ENCODE data around the gene ZNF14.
"Not testable (repeated sequence)": the region's sequence is repeated elsewhere in the genome, so short reads cannot be mapped to it uniquely, and the experiment has no call there.

Gene ZNF14

DNA sequence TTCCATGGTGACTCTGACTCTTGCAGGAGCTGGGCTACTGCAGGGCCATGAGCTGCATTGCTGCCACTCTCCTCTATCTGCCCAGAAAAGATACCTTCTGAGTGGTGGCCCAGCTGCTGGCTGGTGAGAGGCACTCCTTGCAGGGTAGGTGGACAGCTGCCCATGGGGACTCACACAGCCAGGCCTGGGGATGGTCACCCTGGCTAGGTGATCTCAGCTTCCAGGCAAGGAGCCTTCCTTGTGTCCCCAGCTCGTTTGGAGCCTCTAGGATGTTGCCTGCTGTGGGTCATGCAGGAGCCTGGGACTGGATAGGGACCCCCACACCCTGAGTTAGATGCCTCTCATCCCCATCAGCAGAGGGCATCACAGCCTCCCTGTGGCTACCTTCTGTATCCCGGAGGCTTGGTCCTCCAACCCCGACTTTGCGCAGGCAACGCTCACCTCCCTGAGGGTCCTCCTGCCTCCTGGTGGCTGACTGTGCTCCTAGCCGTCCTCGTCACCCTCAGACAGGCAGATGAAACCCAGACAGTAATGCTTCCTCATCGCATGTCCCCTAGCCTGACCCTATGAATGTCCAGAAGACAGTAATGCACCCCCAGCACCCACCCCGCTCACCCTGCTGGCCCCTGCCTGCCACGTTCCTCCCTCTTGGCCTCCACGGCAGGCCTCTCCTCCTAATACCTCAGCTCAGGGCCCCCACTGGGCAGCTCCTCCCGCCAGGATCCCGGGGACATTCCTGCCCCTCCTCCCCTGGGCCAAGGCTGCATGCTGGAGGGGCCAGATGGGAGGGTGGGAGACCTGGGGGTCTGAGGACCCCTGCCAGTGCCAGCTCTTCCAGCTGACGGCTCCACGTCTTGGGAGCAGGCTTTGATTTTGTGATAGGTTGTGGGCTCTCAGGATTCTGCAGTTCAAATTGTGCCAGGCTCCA, 13.6 kb upstream of the ZNF14 start:
- DNase-seq (ENCODE audit: low spot score): no peak

DNA sequence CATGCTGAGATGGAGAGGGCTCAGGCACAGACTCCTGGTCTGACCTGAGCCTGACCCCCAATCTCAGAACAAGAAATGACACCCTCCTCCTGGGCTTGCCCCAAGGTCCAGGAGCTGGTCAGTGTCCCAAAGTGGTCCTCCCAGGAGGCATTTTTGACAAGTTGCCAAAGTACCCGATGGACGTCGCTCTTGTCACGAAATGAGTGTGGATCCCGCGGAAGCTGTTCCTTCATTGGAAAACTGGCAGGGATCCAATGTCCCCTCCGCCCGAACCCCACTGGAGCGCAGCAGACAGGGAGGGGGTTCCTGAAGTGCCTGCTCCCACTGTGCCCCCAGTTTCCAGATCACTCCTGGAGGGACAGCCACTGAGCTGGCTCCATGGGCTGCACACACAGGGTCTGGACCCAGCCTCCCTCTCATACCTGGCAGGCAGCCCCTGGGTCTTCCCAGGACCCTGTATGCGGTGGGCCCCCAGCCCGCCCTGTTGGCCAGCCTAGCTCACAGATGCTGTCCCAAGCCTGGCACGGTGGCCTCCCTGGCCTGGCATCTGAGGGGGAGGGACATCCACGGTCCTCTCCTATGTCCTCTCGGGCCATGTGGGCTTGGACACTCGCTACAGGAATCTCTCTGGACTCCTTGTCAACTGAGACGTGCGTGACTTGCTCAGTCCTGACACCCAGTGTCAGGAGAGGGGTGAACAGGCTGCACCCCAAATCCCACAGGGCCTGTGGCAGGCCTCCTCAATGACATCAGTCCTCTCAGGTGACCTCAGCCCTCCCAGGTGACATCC, 12.8 kb upstream of the ZNF14 start:
- no peak for DNase-seq (ENCODE audit: low spot score)

DNA sequence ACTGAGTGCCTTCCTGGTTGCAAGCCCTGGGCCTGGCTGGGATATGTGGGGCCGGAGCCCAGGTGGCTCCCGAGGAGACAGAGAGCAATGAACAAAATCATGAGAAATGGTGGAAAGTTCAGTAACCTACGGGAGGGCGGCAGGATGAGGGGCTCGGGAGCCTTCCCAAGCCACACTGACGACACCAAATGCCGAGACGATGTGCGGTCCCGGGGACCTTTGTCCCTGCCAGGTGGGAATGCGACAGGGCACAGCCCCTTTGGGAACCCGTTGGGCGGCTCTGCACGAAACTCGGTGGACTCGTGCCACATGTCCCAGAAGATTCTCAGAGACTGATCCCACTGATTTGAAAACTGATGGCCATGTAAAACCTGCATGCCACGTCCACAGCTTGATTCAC, 11.7 kb upstream of the ZNF14 start:
- DNase-seq (ENCODE audit: low spot score): no peak

- not testable (repeated sequence) for DNase-seq (ENCODE audit: low spot score)
Measured at GRCh38 chr19:19743921-19744320, 11.0 kb upstream of the ZNF14 start.

GRCh38 chr19:19743176-19743575, 10.3 kb upstream of the ZNF14 start:
- no peak for DNase-seq (ENCODE audit: low spot score)

DNA sequence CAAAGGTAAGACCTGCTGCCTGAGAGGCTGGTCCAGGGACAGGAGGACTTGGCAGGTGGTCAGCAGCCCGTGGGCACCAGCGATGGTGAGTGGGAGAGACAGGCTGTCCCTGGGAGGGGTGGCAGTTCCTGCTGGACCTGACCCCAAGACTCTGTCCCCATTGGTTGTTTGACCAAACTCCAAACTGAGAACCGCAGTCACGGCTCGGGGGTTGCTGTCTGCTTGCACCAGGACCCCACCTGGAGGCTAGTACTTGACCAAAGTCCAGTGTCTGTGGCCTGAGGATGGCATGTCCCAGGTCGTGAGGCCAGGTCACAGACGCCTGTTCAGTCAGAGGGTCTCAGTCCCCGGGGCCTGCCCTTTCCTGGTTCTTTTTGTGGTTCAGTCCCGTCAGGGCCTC, 9.9 kb upstream of the ZNF14 start:
- DNase-seq (ENCODE audit: low spot score): no peak

DNA sequence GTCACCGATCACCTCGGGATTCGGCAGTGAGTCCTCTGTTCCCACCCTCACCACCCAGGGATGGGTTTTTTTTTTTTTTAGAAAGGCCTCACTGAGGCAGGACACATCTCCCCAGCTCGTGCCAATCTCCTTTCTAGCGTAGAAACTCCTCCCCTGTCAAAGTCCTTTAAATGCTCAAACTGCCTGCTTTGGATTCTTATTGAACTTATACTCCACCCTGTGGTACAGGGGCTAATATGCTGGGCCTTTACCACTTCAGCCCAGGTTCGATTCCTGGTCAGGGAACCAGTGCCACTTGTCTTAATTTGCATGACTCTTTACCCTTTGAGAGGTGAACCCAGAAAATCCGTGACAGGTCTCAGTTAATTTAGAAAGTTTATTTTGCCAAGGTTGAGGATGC, 8.3 kb upstream of the ZNF14 start:
- no peak for DNase-seq (ENCODE audit: low spot score)

DNA sequence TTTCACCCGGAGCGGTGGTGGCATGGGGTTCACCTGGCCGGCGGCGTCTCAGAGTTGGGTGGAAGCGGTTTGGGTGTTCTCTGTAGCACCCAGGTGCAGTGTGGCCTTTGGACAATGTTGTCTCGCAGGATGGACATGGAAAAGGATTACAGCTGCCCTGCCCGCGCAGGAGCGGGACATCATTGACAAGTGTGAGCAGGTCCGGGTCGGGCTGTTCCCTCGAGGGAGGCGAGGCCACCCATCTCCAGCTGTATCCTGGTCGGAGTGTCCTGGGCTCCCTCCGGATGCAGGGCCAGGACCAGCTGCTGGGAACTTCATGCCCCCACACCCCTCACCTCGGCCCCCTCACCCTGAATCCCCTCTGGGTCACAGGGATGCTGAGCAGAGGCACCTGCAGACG, 7.8 kb upstream of the ZNF14 start:
- no peak for DNase-seq (ENCODE audit: low spot score)

GRCh38 chr19:19738564-19738963, 5.7 kb upstream of the ZNF14 start:
- no peak for DNase-seq (ENCODE audit: low spot score)

DNA sequence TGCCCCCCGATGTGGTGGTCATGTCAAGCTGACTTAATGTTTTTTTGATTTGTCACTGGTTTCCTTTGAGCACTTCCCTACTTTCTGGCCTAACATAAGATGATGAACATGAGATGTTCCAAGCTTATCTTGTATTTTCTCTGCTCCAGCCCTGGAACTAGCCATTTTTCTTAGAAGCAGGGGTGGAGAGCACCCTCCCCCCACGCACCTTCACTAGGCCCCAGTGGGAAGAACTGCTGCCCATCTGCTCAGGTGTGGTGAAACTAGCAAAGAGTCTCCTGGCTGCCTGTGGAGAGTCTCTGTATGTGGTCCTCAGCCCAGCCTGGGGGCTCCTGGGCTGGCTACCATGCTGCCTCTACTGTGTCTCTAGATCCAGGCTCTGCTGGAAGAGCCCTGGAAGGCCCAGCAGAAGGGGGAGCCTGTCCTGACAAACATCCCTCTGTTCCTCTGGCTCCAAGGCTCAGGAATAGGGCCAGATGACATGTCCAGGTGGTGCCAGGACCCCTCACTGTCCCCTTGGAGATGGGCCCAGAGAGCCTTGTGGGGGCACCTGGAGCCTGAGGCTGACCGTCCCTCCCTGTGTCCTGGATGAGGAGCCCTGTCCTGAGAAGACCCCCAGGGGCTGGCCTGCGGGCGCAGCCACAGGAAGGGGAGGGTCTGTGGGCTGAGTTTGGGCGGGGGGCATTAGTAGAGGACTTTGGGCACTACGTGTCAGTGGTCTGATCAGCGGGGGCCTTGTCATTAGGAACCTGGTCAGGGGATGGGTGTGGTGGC, 4.8 kb upstream of the ZNF14 start:
- DNase-seq (ENCODE audit: low spot score): no peak

DNA sequence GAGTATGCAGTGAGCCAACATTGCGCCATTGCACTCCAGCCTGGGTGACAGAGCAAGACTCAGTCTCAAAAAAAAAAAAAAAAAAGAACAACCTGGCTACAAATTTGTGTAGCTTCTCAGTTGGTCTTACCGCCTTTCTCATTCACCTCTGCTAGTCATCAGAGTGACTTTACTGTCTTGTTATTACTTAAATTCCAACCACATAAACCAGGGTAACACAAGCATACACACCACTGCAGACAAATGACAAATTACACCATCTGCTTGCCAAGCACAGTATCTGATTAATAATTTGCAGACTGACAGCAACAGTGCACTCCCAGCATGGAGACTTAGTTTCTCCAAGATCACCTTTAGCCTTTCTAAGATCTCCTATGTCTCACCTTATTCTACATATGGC, 11.0 kb downstream of the ZNF14 start:
- no peak for DNase-seq (ENCODE audit: low spot score)

DNA sequence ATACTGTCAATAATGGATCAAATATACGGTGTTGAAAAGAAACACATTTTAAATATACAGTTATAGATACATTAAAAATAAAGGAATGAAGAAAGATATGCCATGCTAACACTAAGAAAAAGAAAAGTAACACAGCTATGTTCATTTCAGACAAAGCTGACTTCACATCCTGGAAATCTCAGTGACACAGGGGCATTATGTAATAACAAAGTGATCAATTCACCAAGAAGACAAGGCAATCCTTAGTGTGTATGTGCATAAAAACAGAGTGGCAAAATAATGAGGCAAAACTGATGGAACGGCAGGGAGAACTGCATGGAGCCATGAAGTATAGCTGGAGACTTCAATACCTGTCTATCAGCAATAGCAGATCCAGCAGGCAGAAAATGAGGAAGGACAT, 13.1 kb downstream of the ZNF14 start:
- DNase-seq (ENCODE audit: low spot score): no peak

DNA sequence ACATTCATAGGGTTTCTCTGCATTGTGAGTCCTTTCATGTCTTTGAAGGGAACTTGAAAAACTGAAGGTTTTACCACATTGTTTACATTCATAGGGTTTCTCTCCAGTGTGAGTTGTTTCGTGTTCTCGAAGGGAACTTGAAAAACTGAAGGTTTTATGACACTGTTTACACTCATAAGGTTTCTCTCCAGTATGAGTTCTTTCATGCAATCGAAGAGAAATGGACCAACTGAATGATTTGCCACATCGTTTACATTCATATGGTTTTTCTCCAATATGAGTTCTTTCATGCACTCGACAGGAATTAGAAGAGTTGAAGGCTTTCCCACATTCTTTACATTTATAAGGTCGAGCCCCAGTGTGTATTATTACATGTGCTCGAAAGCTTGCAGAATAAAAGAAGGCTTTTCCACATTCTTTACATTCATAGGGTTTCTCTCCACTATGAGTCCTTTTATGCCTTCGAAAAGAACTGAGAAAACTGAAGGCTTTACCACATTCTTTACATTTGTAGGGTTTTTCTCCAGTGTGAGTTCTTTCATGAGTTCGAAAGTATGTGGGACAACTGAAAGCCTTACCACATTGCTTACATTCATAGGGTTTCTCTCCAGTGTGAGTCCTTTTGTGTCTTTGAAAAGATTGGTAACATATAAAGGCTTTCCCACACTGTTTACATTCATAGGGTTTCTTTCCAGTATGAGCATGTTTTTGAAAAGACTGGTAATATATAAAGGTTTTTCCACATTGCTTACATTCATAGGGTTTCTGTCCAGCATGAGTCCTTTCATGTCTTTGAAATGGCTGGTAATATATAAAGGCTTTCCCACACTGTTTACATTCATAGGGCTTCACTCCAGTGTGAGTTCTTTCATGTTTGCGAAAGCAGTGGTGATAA, 20.7 kb downstream of the ZNF14 start:
- no peak for DNase-seq (ENCODE audit: low spot score)

DNA sequence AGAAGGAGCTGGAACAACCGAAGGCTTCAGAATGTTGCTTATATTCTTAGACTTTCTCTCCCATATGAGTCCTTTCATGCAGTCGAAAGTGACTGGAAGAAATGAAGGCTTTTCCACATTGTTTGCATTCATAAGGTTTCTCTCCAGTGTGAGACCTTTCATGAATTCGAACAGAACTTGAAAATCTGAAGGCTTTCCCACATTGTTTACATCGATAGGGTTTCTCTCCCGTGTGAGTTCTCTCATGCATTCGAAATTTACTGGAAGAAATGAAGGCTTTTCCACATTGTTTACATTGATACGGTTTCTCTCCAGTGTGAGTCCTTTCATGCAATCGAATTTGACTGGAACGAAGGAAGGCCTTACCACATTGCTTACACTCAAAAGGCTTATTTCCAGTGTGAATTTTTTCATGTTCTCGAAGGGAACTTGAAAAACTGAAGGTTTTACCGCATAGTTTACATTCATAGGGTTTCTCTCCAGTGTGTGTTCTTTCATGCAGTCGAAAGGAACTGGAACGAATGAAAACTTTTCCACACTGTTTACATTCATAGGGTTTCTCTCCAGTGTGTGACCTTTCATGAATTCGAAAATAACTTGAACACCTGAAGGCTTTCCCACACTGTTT, 21.5 kb downstream of the ZNF14 start:
- DNase-seq (ENCODE audit: low spot score): no peak

DNA sequence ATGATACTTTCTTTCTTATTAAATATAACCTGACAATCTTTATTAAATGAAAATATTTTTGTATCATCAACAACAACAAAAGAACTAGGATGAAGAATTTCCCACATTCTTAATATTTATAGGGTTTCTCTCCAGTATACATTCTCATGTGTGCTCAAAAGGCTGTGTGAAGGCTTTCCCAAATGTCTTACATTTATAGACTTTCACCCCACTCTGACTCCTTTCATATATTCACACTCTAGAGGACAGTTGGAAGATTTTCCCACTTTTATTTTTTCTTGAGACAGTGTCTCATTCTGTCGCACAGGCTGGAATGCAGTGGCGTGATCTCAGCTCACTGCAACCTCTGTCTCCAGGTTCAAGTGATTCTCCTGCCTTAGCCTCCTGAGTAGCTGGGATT, 22.4 kb downstream of the ZNF14 start:
- no peak for DNase-seq (ENCODE audit: low spot score)

DNA sequence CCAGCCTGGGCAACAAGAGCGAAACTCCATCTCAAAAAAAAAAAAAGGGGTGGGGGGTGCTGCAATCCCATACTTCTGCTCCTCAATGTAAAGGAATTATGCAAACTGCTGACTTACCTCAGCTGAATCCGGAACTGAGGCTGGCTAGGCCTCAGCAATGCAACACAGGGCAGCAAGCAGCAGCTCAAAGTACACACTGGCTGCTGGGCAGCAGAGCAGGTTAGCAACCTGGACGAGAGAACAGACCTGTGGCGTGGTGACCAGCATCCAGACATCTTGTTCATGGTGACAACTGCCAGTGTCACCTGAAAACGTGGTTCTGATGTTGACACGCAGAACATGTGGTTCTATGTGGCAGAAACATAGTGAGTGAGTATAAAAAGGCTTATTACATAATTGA, 28.1 kb downstream of the ZNF14 start:
- no peak for DNase-seq (ENCODE audit: low spot score)

GRCh38 chr19:19700493-19700892, 32.4 kb downstream of the ZNF14 start:
- not testable (repeated sequence) for DNase-seq (ENCODE audit: low spot score)

GRCh38 chr19:19697589-19697988, 35.3 kb downstream of the ZNF14 start:
- DNase-seq (ENCODE audit: low spot score): no peak

- no peak for DNase-seq (ENCODE audit: low spot score)
Measured at GRCh38 chr19:19696386-19696785, 36.5 kb downstream of the ZNF14 start.

DNA sequence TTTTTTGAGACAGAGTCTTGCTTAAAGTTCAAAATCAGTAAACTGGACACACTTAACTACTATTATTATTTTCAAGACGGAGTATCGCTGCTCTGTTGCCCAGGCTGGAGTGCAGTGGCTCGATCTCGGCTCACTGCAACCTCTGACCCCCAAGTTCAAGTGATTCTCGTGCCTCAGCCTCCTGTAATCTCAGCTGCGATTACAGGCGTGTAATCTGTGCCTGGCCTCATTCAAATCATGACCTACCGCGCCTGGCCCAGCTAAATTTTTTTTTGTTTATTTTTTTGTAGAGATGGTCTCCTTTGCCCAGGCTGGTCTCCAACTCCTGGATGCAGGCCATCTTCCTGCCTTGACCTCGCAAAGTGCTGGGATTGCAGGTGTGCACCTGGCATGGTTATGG, 41.2 kb downstream of the ZNF14 start:
- DNase-seq (ENCODE audit: low spot score): no peak

- not testable (repeated sequence) for DNase-seq (ENCODE audit: low spot score)
Measured at GRCh38 chr19:19689023-19689422, 43.9 kb downstream of the ZNF14 start.

Measured in GM03348 (cell line).